Activated T-helper 9 cell treated with anti-CD3 and anti-CD28 coated beads, Interleukin-2, amount 50 U/mL, for 16 hours (primary cell): ENCODE results near the gene CYP4B1.
"Not testable (repeated sequence)": the region's sequence is repeated elsewhere in the genome, so short reads cannot be mapped to it uniquely, and the experiment has no call there.

ENCODE experiments used
- DNase-seq: peaks from one replicate; pipeline ENCODE4 v3.0.0-alpha.2; 2020; ENCODE audit warnings: low read depth

CYP4B1 gene

DNA sequence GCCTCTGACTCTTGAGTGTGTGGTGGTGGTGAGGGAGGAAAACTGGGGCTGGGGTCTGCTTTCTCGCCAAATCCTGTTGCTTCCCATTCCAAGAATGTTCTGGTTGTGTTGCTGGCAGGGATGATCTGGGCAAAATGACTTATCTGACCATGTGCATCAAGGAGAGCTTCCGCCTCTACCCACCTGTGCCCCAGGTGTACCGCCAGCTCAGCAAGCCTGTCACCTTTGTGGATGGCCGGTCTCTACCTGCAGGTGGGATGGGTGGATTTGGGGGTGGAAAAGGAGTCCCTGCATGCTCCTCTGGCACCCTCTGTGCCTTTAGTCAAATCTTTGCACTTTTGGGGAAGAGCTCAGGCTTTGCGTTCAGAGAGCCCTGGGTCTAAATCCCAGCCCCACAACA lies 18.1 kb downstream of the CYP4B1 start:
- no peak for DNase-seq

DNA sequence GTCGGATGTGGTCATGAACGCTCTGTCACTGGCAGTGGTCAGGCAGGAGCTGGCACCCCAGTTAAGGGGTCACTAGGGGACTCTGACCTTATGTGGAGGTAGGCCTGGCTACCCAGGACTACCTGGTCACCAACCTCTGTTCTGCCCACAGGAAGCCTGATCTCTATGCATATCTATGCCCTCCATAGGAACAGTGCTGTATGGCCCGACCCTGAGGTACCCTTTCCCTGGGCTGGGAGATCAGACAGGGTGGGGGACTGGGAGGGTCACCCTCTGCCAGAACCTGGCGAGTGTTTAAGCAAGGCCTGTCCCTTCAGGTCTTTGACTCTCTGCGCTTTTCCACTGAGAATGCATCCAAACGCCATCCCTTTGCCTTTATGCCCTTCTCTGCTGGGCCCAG lies 19.0 kb downstream of the CYP4B1 start:
- DNase-seq = no peak

DNA sequence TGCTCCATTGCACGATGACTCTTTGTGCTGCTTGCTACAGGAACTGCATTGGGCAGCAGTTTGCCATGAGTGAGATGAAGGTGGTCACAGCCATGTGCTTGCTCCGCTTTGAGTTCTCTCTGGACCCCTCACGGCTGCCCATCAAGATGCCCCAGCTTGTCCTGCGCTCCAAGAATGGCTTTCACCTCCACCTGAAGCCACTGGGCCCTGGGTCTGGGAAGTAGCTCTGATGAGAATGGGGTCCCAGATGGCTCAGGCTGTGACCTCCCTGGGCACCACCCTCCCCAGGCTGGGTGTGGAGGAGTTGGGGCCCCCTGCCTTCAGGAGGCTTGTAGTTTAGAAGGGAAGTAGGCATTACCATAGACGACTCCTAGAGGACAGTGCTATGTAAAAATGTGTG lies 19.7 kb downstream of the CYP4B1 start:
- DNase-seq = no peak

DNA sequence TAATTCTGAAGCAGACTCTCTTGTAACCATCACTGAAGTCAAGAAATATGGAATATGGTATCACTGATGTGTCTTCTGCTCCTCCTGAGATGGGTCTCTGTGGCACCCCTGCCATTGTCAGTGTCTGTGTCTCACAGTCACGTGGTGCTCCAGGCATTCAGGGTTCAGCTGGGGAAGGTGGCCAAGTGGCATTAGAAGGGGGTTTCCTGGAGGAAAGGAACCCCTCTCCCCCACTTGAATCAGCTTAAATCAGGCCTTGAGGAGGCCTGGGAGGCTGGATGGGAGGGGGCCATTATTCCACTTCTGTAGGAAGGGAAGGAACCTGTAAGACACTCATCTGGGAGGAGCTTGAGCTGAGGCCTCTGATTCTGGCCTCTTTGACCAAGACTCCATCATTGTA lies 20.5 kb downstream of the CYP4B1 start:
- no peak for DNase-seq

DNA sequence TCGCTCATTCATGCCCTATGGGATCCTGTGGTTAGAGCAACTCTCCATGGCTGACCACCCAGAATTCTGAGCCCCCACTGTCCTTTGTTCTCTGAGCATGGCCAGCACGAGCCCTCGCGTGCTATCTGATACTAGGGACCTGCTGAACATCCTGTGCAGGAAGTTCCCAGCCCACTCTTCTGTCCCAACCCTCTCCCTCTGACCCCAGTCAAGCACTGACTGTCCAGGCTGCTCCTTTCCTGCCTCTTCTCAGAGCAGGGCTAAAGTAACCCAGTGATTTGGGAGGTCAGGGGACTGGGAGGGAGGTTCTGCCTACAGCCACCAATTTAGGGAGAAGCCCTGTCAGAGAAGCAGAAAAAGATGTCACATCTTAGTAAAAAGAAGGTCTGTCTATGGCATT lies 21.2 kb downstream of the CYP4B1 start:
- DNase-seq = no peak

GRCh38 chr1:46820560-46821060 lies 21.8 kb downstream of the CYP4B1 start:
- no peak for DNase-seq

- no peak for DNase-seq
These were observed 23.5 kb downstream of the CYP4B1 start for GRCh38 chr1:46822248-46822826.

GRCh38 chr1:46823151-46823550 lies 24.3 kb downstream of the CYP4B1 start:
- no peak for DNase-seq

- not testable (repeated sequence) for DNase-seq
These were observed 28.0 kb downstream of the CYP4B1 start for GRCh38 chr1:46826892-46827291.

DNA sequence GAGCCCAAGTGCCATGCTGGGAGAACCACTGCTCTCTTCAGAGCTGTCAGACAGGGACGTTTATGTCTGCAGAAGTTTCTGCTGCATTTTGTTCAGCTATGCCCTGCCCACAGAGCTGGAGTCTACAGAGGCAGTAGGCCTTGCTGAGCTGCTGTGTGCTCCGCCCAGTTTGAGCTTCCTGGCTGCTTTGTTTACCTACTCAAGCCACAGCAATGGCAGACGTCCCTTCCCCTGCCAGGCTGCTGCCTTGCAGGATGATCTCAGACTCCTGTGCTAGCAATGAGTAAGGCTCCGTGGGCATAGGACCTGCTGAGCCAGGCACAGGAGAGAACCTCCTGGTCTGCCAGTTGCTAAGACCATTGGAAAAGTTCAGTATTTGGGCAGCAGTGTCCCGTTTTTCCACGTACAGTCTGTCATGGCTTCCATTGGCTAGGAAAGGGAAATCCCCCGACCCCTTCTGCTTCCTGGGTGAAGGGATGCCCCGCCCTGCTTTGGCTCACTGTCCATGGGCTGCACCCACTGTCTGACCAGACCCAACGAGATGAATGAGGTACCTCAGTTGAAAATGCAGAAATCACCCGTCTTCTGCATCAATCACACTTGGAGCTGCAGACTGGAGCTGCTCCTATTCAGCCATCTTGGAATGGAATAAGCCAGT lies 31.9 kb downstream of the CYP4B1 start:
- DNase-seq = no peak

GRCh38 chr1:46835469-46835868 lies 36.6 kb downstream of the CYP4B1 start:
- DNase-seq = not testable (repeated sequence)

GRCh38 chr1:46846386-46846785 lies 47.5 kb downstream of the CYP4B1 start:
- DNase-seq = not testable (repeated sequence)

- not testable (repeated sequence) for DNase-seq
These were observed 58.8 kb downstream of the CYP4B1 start for GRCh38 chr1:46857660-46858065.

GRCh38 chr1:46862348-46862747 lies 63.5 kb downstream of the CYP4B1 start:
- no peak for DNase-seq
